Effector memory CD8-positive, alpha-beta T cell (primary cell): Measurements from ENCODE around the gene DISC1.
A peak's percentile ranks its signal among the peaks of the same experiment; 100 is the strongest.
"Not testable (repeated sequence)": the region's sequence is repeated elsewhere in the genome, so short reads cannot be mapped to it uniquely, and the experiment has no call there.

ENCODE experiments used
- ATAC-seq: fragments of 150-1000 bp; cut with Tn5 transposase; replicated peaks from 2 replicates; pipeline ENCODE4 v1.10.0; 2021; ENCODE audit warnings: mild to moderate bottlenecking, moderate library complexity
- DNase-seq, 3 experiments: peaks; one replicate each; pipeline ENCODE4 v3.0.0; 2021
- H3K27ac Mint-ChIP-seq, 2 donors: one replicate each; pipeline ENCODE4 v1.8.0; 2022; ENCODE audit warnings: mild to moderate bottlenecking in 2 of 2, mixed read lengths in 2 of 2, moderate library complexity in 2 of 2
- H3K27me3 Mint-ChIP-seq, 2 donors: one replicate each; pipeline ENCODE4 v1.8.0; 2022; ENCODE audit warnings: mixed read lengths in 2 of 2
- H3K36me3 Mint-ChIP-seq: one replicate; pipeline ENCODE4 v1.8.0; 2022; ENCODE audit warnings: mild to moderate bottlenecking, moderate library complexity, mixed read lengths; ENCODE audit not compliant: insufficient read depth
- H3K4me1 Mint-ChIP-seq, 2 donors: one replicate each; pipeline ENCODE4 v1.8.0; 2022; ENCODE audit warnings: low read depth in 2 of 2, mixed read lengths in 2 of 2
- H3K4me3 Mint-ChIP-seq, 2 donors: one replicate each; pipeline ENCODE4 v1.8.0; 2022; ENCODE audit warnings: mild to moderate bottlenecking in 2 of 2, mixed read lengths in 2 of 2, moderate library complexity in 2 of 2
- H3K9me3 Mint-ChIP-seq, 2 donors: one replicate each; pipeline ENCODE4 v1.8.0; 2022; ENCODE audit warnings: mixed read lengths in 2 of 2

DISC1 gene

DNA sequence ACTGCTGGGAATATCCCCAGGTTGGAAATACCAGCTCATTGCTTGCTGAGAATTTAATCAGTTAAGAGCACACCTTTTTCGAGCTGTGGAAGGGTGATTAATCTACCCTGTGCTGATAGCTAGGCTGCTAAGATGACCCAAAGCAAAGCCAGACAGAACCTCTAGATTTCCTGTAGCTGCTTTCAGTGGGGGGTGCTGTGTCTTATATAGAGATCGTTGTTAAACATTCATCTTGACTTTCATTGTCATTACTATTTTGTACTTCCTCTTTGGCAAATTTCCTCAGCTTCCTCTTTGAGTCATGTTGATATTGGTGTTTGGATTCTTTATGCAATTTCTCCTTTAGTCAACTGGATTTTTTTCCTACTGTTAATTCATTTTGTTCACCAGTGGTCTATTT is 155.3 kb downstream of the DISC1 start:
- no peak overlapping the region for H3K27ac Mint-ChIP-seq
- H3K4me1 Mint-ChIP-seq: no peaks in the 10 kb centered on the region
- DNase-seq: no peak
- H3K36me3 Mint-ChIP-seq: no peaks in the 10 kb centered on the region
- ATAC-seq: no peak
- H3K9me3 Mint-ChIP-seq: no peaks in the 10 kb centered on the region
- no peak overlapping the region for H3K4me3 Mint-ChIP-seq
- no peaks in the 10 kb centered on the region for H3K27me3 Mint-ChIP-seq

DNA sequence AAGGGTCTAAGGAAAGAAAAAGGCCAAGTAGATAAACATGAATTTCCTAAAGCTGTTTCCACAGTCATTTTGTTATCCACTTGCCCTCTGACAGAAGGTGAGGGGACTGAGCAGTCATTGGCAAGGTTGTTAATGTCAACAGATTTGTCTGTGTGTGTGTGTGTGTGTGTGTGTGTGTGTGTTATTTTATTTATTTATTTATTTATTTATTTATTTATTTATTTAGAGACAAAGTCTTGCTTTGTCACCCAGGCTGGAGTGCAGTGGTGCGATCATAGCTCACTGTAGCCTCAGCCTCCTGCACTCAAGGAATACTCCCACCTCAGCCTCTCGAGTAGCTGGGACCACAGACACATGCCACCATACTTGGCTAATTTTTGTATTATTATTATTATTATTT is 158.5 kb downstream of the DISC1 start:
- not testable (repeated sequence) for H3K9me3 Mint-ChIP-seq, H3K27ac Mint-ChIP-seq, DNase-seq, ATAC-seq, H3K4me1 Mint-ChIP-seq, H3K36me3 Mint-ChIP-seq, H3K4me3 Mint-ChIP-seq, H3K27me3 Mint-ChIP-seq

DNA sequence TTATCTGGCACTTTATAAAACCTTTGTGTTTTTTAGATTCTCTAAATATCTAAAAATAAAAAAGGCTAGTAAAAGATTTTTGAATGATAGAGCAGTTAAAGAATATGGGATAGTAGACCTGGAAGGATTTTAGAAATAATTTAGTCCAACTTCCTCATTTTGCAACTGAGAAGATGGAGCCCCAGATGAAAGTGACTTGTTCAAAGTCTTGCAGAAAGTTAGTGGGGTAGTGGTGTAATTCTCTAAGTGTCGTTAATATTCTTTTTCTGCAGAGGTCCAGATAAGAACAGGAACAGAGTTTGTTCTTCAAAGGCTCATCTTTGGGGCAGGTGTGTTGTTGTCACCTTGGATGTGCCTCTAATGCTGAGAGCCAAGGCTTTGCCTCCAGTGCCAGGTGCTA is 159.5 kb downstream of the DISC1 start:
- no peaks in the 10 kb centered on the region for H3K9me3 Mint-ChIP-seq
- no peaks in the 10 kb centered on the region for H3K36me3 Mint-ChIP-seq
- no peak overlapping the region for H3K4me3 Mint-ChIP-seq
- H3K27me3 Mint-ChIP-seq: no peaks in the 10 kb centered on the region
- no peak for DNase-seq
- no peaks in the 10 kb centered on the region for H3K4me1 Mint-ChIP-seq
- no peak for ATAC-seq
- H3K27ac Mint-ChIP-seq: no peak overlapping the region

DNA sequence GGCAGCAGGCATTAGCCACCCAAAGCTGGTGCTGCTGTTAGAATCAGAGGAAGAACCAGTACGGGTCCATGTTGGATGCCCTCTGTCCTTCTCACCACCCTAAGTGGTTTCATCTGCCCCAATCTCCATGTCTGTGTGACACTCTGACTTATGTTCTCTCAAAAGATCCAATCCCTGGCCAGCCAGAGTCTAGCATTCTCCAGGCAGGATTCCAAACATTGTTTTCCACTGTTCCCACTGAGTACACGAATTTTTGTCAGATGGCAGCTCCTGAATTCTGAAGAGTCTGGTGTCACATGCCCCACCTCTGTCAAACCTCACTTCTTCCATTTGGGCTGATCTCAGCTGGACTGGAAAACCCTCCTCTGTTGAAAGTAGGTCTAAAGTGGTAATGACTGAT is 166.0 kb downstream of the DISC1 start:
- Mint-ChIP-seq H3K36me3 (no peaks in the 10 kb centered on the region), H3K27ac (no peak overlapping the region), H3K4me1 (no peaks in the 10 kb centered on the region), H3K4me3 (no peak overlapping the region), H3K27me3 (peaks cover 0 to 6% of the 10 kb centered on the region in 2 donors), H3K9me3 (no peaks in the 10 kb centered on the region)
- ATAC-seq (no peak), DNase-seq (no peak)

DNA sequence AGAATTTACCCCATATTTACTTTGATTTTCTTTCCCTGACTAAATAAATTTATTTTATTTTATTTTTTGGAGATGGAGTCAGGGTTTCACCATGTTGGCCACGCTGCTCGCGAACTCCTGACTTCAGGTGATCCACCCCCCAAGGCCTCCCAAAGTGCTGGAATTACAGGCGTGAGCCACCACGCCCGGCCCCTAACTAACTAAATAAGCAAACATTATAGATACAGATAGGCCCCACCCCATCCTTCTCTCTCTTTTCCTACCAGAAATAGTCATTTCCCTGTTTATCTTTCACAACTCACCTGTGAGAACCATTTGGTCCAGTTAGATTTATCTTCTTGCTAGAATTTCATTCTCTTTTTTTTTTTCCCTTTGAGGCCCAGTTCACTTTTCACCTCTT is 167.3 kb downstream of the DISC1 start:
- ATAC-seq (no peak), DNase-seq (no peak)
- H3K27me3 Mint-ChIP-seq: peaks cover 0 to 6% of the 10 kb centered on the region in 2 donors
- H3K9me3 Mint-ChIP-seq: no peaks in the 10 kb centered on the region
- H3K4me3 Mint-ChIP-seq: no peak overlapping the region
- no peaks in the 10 kb centered on the region for H3K36me3 Mint-ChIP-seq
- no peaks in the 10 kb centered on the region for H3K4me1 Mint-ChIP-seq
- no peak overlapping the region for H3K27ac Mint-ChIP-seq

DNA sequence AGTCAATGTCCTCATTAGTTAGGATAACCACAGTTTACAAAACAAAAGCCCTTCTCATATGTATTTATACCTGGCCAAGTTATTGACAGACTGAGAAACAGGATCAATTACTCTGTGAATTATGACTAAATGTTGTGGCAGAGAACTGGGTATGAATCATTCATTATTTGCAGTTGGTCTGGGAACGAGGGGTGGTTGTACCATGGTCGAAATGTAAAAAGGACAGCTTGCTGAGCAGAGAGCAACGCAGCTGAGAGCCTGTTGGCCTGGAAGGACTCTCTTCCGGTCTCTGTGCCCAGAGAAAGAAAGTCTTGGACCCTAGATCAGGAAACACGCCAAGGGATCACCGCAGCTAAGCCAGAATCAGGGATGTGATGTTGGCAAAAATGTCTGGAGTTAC is 169.6 kb downstream of the DISC1 start:
- H3K4me3 Mint-ChIP-seq: no peak overlapping the region
- H3K27me3 Mint-ChIP-seq: peaks cover 0 to 6% of the 10 kb centered on the region in 2 donors
- H3K9me3 Mint-ChIP-seq: peaks cover 3 to 9% of the 10 kb centered on the region in 2 donors
- ATAC-seq (no peak), DNase-seq (no peak)
- H3K36me3 Mint-ChIP-seq: no peaks in the 10 kb centered on the region
- no peaks in the 10 kb centered on the region for H3K4me1 Mint-ChIP-seq
- no peak overlapping the region for H3K27ac Mint-ChIP-seq

DNA sequence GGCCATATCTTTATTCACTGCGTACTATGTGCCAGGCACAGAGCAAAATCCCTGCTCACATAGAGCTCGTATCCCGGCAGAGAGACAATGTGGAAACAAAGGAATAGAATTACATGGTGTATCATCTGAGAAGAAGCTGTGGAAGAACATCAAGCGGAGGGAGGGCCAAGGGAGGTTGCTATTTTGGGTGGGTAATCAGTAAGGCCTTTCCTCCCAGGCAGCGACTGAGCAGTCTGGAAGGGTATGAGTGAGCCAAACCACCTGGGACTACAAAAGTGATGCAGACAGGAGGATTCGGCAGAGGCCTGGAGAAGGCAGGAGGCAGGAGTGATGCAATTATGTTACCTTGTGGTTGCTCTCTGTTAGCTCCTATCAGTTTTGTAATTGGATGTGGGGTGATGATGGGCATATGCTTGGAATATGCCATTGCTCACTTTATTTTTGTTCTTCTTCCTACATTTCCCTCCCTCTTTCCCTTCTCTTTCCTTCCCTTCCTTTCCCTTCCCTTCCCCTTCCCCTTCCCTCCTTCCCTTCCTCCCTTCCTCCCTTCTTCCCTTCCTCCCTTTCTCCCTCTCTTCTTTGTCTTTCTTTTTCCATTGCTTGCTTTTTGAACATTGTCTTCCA is 172.9 kb downstream of the DISC1 start:
- Mint-ChIP-seq H3K36me3 (no peaks in the 10 kb centered on the region), H3K4me1 (no peaks in the 10 kb centered on the region), H3K27ac (peak overlapping the region; percentile 87 to 89), H3K27me3 (peaks cover 0 to 1% of the 10 kb centered on the region in 2 donors), H3K4me3 (no peak overlapping the region), H3K9me3 (peaks cover 3 to 9% of the 10 kb centered on the region in 2 donors)
- ATAC-seq (no peak), DNase-seq (no peak)

DNA sequence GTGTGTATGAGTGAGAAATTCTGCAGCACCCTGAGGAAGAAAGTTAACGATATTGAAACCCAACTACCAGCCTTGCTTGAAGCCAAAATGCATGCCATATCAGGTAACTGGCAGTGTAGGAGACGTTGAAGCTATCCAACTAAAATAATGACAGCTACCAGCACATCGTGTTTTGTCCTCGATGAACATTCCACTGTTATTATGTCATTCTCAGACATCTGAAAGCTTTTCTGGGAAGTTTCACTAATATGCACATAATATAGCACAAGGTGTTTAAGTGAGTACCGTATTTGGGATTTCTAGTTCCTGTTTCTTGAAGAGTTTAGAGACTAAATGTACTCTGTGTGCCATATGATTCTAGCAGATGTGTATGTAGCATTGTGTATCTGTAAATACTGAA is 173.5 kb downstream of the DISC1 start:
- no peak overlapping the region for H3K4me3 Mint-ChIP-seq
- DNase-seq: no peak
- no peak for ATAC-seq
- no peaks in the 10 kb centered on the region for H3K36me3 Mint-ChIP-seq
- H3K4me1 Mint-ChIP-seq: no peaks in the 10 kb centered on the region
- peaks cover 3 to 9% of the 10 kb centered on the region in 2 donors for H3K9me3 Mint-ChIP-seq
- no peaks in the 10 kb centered on the region for H3K27me3 Mint-ChIP-seq
- H3K27ac Mint-ChIP-seq: peak overlapping the region; percentile 87 to 89

- no peak for ATAC-seq
- H3K27me3 Mint-ChIP-seq: no peaks in the 10 kb centered on the region
- H3K4me1 Mint-ChIP-seq: no peaks in the 10 kb centered on the region
- H3K4me3 Mint-ChIP-seq: no peak overlapping the region
- no peak for DNase-seq
- H3K27ac Mint-ChIP-seq: no peak overlapping the region
- peaks cover 3 to 9% of the 10 kb centered on the region in 2 donors for H3K9me3 Mint-ChIP-seq
- H3K36me3 Mint-ChIP-seq: no peaks in the 10 kb centered on the region
These were observed 174.5 kb downstream of the DISC1 start for GRCh38 chr1:231801042-231801585.

DNA sequence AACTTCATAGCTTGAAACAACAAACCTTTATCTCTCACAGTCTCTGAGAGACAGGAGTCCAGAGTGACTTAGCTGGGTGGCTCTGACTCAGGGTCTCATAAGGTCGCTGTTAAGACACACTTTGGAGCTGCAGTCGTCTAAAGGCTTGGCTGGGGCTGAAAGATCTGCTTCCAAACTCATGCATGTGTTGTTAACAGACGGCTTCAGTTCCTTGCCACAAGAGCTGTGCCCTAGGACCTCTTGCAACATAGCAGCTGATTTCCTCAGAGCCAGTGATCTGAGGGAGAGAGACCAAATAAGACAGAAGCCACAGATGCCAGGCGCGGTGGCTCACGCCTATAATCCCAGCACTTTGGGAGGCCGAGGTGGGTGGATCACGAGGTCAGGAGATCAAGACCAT is 176.8 kb downstream of the DISC1 start:
- no peaks in the 10 kb centered on the region for H3K4me1 Mint-ChIP-seq
- H3K9me3 Mint-ChIP-seq: peaks cover 3 to 9% of the 10 kb centered on the region in 2 donors
- no peaks in the 10 kb centered on the region for H3K36me3 Mint-ChIP-seq
- H3K27ac Mint-ChIP-seq: peak overlapping the region in 1 of 2 donors; percentile 78
- DNase-seq (no peak), ATAC-seq (no peak)
- no peaks in the 10 kb centered on the region for H3K27me3 Mint-ChIP-seq
- no peak overlapping the region for H3K4me3 Mint-ChIP-seq

GRCh38 chr1:231806623-231807495 is 180.3 kb downstream of the DISC1 start:
- no peak overlapping the region for H3K27ac Mint-ChIP-seq
- H3K4me1 Mint-ChIP-seq: no peaks in the 10 kb centered on the region
- peak in 1 of 3 experiments; percentile 3 for DNase-seq
- no peaks in the 10 kb centered on the region for H3K9me3 Mint-ChIP-seq
- H3K36me3 Mint-ChIP-seq: no peaks in the 10 kb centered on the region
- peaks cover 0 to 4% of the 10 kb centered on the region in 2 donors for H3K27me3 Mint-ChIP-seq
- H3K4me3 Mint-ChIP-seq: no peak overlapping the region
- peak; percentile 56 for ATAC-seq

DNA sequence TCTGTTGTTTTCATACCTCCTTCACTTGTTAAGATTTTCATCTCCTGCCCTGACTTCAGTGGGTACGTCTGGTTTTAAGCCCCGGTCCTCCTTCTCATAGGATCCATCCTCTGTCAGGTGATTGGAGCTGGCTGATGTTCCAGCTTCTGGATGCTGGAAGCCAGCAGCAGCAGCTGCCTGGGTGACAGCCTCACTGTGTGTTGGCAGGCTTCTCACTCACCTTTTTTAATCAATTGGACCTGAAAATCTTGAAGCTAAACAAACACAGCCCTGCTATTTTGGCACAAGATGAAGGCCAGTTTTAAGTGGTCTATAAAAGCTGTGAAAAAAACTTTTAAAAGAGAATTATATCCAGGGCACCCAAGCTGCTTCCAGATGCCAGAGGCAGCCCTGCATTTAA is 181.0 kb downstream of the DISC1 start:
- Mint-ChIP-seq H3K27ac (no peak overlapping the region), H3K36me3 (no peaks in the 10 kb centered on the region), H3K4me1 (no peaks in the 10 kb centered on the region), H3K27me3 (peaks cover 0 to 4% of the 10 kb centered on the region in 2 donors), H3K9me3 (no peaks in the 10 kb centered on the region), H3K4me3 (no peak overlapping the region)
- DNase-seq (no peak), ATAC-seq (no peak)

DNA sequence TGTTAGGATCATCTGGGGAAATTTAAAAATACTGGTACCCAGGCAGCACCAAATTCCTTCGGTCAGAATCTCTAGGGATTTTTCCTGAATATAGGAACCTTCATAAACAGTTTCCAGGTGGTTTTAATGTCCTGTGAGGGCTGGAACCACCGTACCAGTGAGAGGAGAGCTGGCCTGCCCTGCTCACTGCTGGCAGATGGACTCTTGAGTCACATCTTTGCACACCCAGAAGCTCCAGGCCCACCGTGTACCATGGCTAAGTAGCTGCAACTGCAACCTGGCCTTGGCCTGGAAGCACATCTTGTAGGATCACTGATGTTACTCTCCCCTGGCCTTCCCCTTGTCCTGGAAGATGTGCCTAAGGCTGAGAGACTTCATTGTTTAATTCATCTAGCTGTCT is 181.5 kb downstream of the DISC1 start:
- DNase-seq (no peak), ATAC-seq (no peak)
- Mint-ChIP-seq H3K27ac (no peak overlapping the region), H3K4me3 (no peak overlapping the region), H3K4me1 (no peaks in the 10 kb centered on the region), H3K36me3 (no peaks in the 10 kb centered on the region), H3K9me3 (no peaks in the 10 kb centered on the region), H3K27me3 (peaks cover 0 to 4% of the 10 kb centered on the region in 2 donors)

GRCh38 chr1:231808990-231809389 is 182.4 kb downstream of the DISC1 start:
- Mint-ChIP-seq H3K4me3 (no peak overlapping the region), H3K36me3 (no peaks in the 10 kb centered on the region), H3K27me3 (peaks cover 0 to 10% of the 10 kb centered on the region in 2 donors), H3K4me1 (no peaks in the 10 kb centered on the region), H3K27ac (no peak overlapping the region), H3K9me3 (no peaks in the 10 kb centered on the region)
- no peak for DNase-seq
- no peak for ATAC-seq
